ENCODE results near the gene SMYD4.
A peak's percentile ranks its signal among the peaks of the same experiment; 100 is the strongest.

The SMYD4 gene

GRCh38 chr17:1764284-1764683 lies 65.4 kb downstream of the SMYD4 start:
- Histone ChIP-seq H3K36me3 (ENCODE audit: insufficient read depth, low read length) (no peaks in the 10 kb centered on the region), H3K4me3 (ENCODE audit: low read depth in 1 of 2, low read length in 2 of 2) (no peak overlapping the region), H3K9me3 (ENCODE audit: low read length) (no peaks in the 10 kb centered on the region), H3K4me1 (ENCODE audit: insufficient read depth, low read length) (peaks cover 6% of the 10 kb centered on the region), H3K27ac (ENCODE audit: low read depth, low read length) (peak overlapping the region; percentile 72), H3K27me3 (ENCODE audit: control insufficient read depth in 1 of 2, insufficient read depth in 2 of 2, low read length in 2 of 2) (peaks cover 0 to 3% of the 10 kb centered on the region in 2 donors), H3K9ac (ENCODE audit: low read length) (no peak overlapping the region)

- Histone ChIP-seq H3K9ac (ENCODE audit: low read length) (peak overlapping the region; percentile 21), H3K4me3 (ENCODE audit: low read depth in 1 of 2, low read length in 2 of 2) (peak overlapping the region; percentile 6 to 11), H3K27me3 (ENCODE audit: control insufficient read depth in 1 of 2, insufficient read depth in 2 of 2, low read length in 2 of 2) (peaks cover 0 to 3% of the 10 kb centered on the region in 2 donors), H3K27ac (ENCODE audit: low read depth, low read length) (peak overlapping the region; percentile 72), H3K4me1 (ENCODE audit: insufficient read depth, low read length) (peaks cover 6% of the 10 kb centered on the region), H3K9me3 (ENCODE audit: low read length) (no peaks in the 10 kb centered on the region), H3K36me3 (ENCODE audit: insufficient read depth, low read length) (no peaks in the 10 kb centered on the region)
These were observed 66.5 kb downstream of the SMYD4 start for GRCh38 chr17:1762901-1763898.

- Histone ChIP-seq H3K4me1 (ENCODE audit: insufficient read depth, low read length) (peaks cover 6% of the 10 kb centered on the region), H3K9me3 (ENCODE audit: low read length) (no peaks in the 10 kb centered on the region), H3K9ac (ENCODE audit: low read length) (no peak overlapping the region), H3K27me3 (ENCODE audit: control insufficient read depth in 1 of 2, insufficient read depth in 2 of 2, low read length in 2 of 2) (peaks cover 0 to 3% of the 10 kb centered on the region in 2 donors), H3K36me3 (ENCODE audit: insufficient read depth, low read length) (no peaks in the 10 kb centered on the region), H3K27ac (ENCODE audit: low read depth, low read length) (peak overlapping the region; percentile 72), H3K4me3 (ENCODE audit: low read depth in 1 of 2, low read length in 2 of 2) (peak overlapping the region; percentile 32 to 41)
These were observed 67.3 kb downstream of the SMYD4 start for GRCh38 chr17:1762233-1762900.

GRCh38 chr17:1759529-1759928 lies 70.2 kb downstream of the SMYD4 start:
- Histone ChIP-seq H3K9ac (ENCODE audit: low read length) (no peak overlapping the region), H3K27ac (ENCODE audit: low read depth, low read length) (no peak overlapping the region)

GRCh38 chr17:1758807-1759206 lies 70.9 kb downstream of the SMYD4 start:
- Histone ChIP-seq H3K36me3 (ENCODE audit: insufficient read depth, low read length) (no peaks in the 10 kb centered on the region), H3K4me1 (ENCODE audit: insufficient read depth, low read length) (peaks cover 4% of the 10 kb centered on the region), H3K9me3 (ENCODE audit: low read length) (no peaks in the 10 kb centered on the region), H3K9ac (ENCODE audit: low read length) (no peak overlapping the region), H3K4me3 (ENCODE audit: low read depth in 1 of 2, low read length in 2 of 2) (no peak overlapping the region), H3K27me3 (ENCODE audit: control insufficient read depth in 1 of 2, insufficient read depth in 2 of 2, low read length in 2 of 2) (no peaks in the 10 kb centered on the region), H3K27ac (ENCODE audit: low read depth, low read length) (no peak overlapping the region)

More at GRCh38 chr17:1759529-1759928, 70.2 kb downstream of the SMYD4 start:
- H3K36me3 ChIP-seq (ENCODE audit: insufficient read depth, low read length), result no peaks in the 10 kb centered on the region
- no peak overlapping the region for H3K4me3 ChIP-seq (ENCODE audit: low read depth in 1 of 2, low read length in 2 of 2)
- H3K4me1 ChIP-seq (ENCODE audit: insufficient read depth, low read length), result peaks cover 6% of the 10 kb centered on the region
- no peaks in the 10 kb centered on the region for H3K9me3 ChIP-seq (ENCODE audit: low read length)
- no peaks in the 10 kb centered on the region for H3K27me3 ChIP-seq (ENCODE audit: control insufficient read depth in 1 of 2, insufficient read depth in 2 of 2, low read length in 2 of 2)

- Histone ChIP-seq H3K4me3 (ENCODE audit: low read depth in 1 of 2, low read length in 2 of 2) (no peak overlapping the region), H3K9ac (ENCODE audit: low read length) (no peak overlapping the region), H3K36me3 (ENCODE audit: insufficient read depth, low read length) (no peaks in the 10 kb centered on the region), H3K9me3 (ENCODE audit: low read length) (no peaks in the 10 kb centered on the region), H3K27ac (ENCODE audit: low read depth, low read length) (no peak overlapping the region), H3K27me3 (ENCODE audit: control insufficient read depth in 1 of 2, insufficient read depth in 2 of 2, low read length in 2 of 2) (no peaks in the 10 kb centered on the region), H3K4me1 (ENCODE audit: insufficient read depth, low read length) (no peaks in the 10 kb centered on the region)
These were observed 73.9 kb downstream of the SMYD4 start for GRCh38 chr17:1755827-1756262.

GRCh38 chr17:1755252-1755826 lies 74.4 kb downstream of the SMYD4 start:
- Histone ChIP-seq H3K4me1 (ENCODE audit: insufficient read depth, low read length) (no peaks in the 10 kb centered on the region), H3K27me3 (ENCODE audit: control insufficient read depth in 1 of 2, insufficient read depth in 2 of 2, low read length in 2 of 2) (no peaks in the 10 kb centered on the region), H3K36me3 (ENCODE audit: insufficient read depth, low read length) (no peaks in the 10 kb centered on the region), H3K4me3 (ENCODE audit: low read depth in 1 of 2, low read length in 2 of 2) (no peak overlapping the region), H3K9me3 (ENCODE audit: low read length) (no peaks in the 10 kb centered on the region), H3K9ac (ENCODE audit: low read length) (no peak overlapping the region), H3K27ac (ENCODE audit: low read depth, low read length) (no peak overlapping the region)

GRCh38 chr17:1754430-1755112 lies 75.1 kb downstream of the SMYD4 start:
- Histone ChIP-seq H3K4me3 (ENCODE audit: low read depth in 1 of 2, low read length in 2 of 2) (no peak overlapping the region), H3K27ac (ENCODE audit: low read depth, low read length) (no peak overlapping the region), H3K9ac (ENCODE audit: low read length) (no peak overlapping the region), H3K9me3 (ENCODE audit: low read length) (no peaks in the 10 kb centered on the region), H3K4me1 (ENCODE audit: insufficient read depth, low read length) (no peaks in the 10 kb centered on the region), H3K36me3 (ENCODE audit: insufficient read depth, low read length) (no peaks in the 10 kb centered on the region), H3K27me3 (ENCODE audit: control insufficient read depth in 1 of 2, insufficient read depth in 2 of 2, low read length in 2 of 2) (no peaks in the 10 kb centered on the region)

- Histone ChIP-seq H3K9me3 (ENCODE audit: low read length) (no peaks in the 10 kb centered on the region), H3K27ac (ENCODE audit: low read depth, low read length) (no peak overlapping the region), H3K36me3 (ENCODE audit: insufficient read depth, low read length) (no peaks in the 10 kb centered on the region), H3K4me3 (ENCODE audit: low read depth in 1 of 2, low read length in 2 of 2) (no peak overlapping the region), H3K27me3 (ENCODE audit: control insufficient read depth in 1 of 2, insufficient read depth in 2 of 2, low read length in 2 of 2) (no peaks in the 10 kb centered on the region), H3K9ac (ENCODE audit: low read length) (no peak overlapping the region), H3K4me1 (ENCODE audit: insufficient read depth, low read length) (no peaks in the 10 kb centered on the region)
These were observed 75.8 kb downstream of the SMYD4 start for GRCh38 chr17:1753767-1754429.

- H3K4me1 ChIP-seq (ENCODE audit: insufficient read depth, low read length), result no peaks in the 10 kb centered on the region
- no peak overlapping the region for H3K9ac ChIP-seq (ENCODE audit: low read length)
- H3K27me3 ChIP-seq (ENCODE audit: control insufficient read depth in 1 of 2, insufficient read depth in 2 of 2, low read length in 2 of 2), result no peaks in the 10 kb centered on the region
- no peaks in the 10 kb centered on the region for H3K9me3 ChIP-seq (ENCODE audit: low read length)
- H3K4me3 ChIP-seq (ENCODE audit: low read depth in 1 of 2, low read length in 2 of 2), result no peak overlapping the region
- H3K27ac ChIP-seq (ENCODE audit: low read depth, low read length), result peak overlapping the region; percentile 32
- H3K36me3 ChIP-seq (ENCODE audit: insufficient read depth, low read length), result no peaks in the 10 kb centered on the region
These were observed 77.1 kb downstream of the SMYD4 start for GRCh38 chr17:1752425-1753262.

All from muscle layer of colon (tissue), 2 donors.